Neural progenitor cell (in vitro differentiated cells): ENCODE results near the gene SLC7A9. TPM values are rescaled to one million over a fixed set of nuclear protein-coding genes. Genes with fewer than 3 reads are reported as not detected.

ENCODE experiments used
- DNase-seq: peaks from one replicate; pipeline ENCODE4 v3.0.0-alpha.2; 2016; ENCODE audit warnings: low spot score
- H2AFZ ChIP-seq: fragments of 200-600 bp; sonication (generic); replicated peaks from 2 replicates; pipeline ENCODE4 v1.6.1; 2016; ENCODE audit warnings: antibody characterized with exemption
- H3F3A ChIP-seq: fragments of 200-600 bp; sonication (generic); 2 replicates; pipeline ENCODE4 v1.6.1; 2016; ENCODE audit warnings: antibody characterized with exemption, low read depth
- H3K27ac ChIP-seq: fragments of 200-600 bp; sonication (generic); 2 replicates; pipeline ENCODE4 v1.5.1; 2016; ENCODE audit warnings: mild to moderate bottlenecking
- H3K27me3 ChIP-seq: fragments of 200-600 bp; sonication (generic); 2 replicates; pipeline ENCODE4 v1.6.1; 2016; ENCODE audit warnings: mild to moderate bottlenecking, moderate library complexity
- H3K36me3 ChIP-seq: fragments of 200-600 bp; sonication (generic); 2 replicates; pipeline ENCODE4 v1.5.1; 2016
- H3K4me1 ChIP-seq: fragments of 200-600 bp; sonication (generic); 2 replicates; pipeline ENCODE4 v1.6.1; 2016; ENCODE audit warnings: mixed run types
- H3K4me2 ChIP-seq: fragments of 200-600 bp; sonication (generic); 2 replicates; pipeline ENCODE4 v1.6.1; 2016
- H3K4me3 ChIP-seq: fragments of 200-600 bp; sonication (generic); 2 replicates; pipeline ENCODE4 v1.5.1; 2016
- H3K79me2 ChIP-seq: fragments of 200-600 bp; sonication (generic); 2 replicates; pipeline ENCODE4 v1.6.1; 2016; ENCODE audit warnings: low read depth
- H3K9ac ChIP-seq: fragments of 200-600 bp; sonication (generic); 2 replicates; pipeline ENCODE4 v1.6.1; 2016
- H3K9me3 ChIP-seq: fragments of 200-600 bp; sonication (generic); 2 replicates; pipeline ENCODE4 v1.5.1; 2016; ENCODE audit warnings: low read depth
- H4K20me1 ChIP-seq: fragments of 200-600 bp; sonication (generic); 2 replicates; pipeline ENCODE4 v1.6.1; 2016; ENCODE audit warnings: low read depth
- H3K27ac Mint-ChIP-seq: 3 replicates; pipeline ENCODE4 v1.8.0; 2021; ENCODE audit warnings: mixed read lengths
- H3K27me3 Mint-ChIP-seq: 2 replicates; pipeline ENCODE4 v1.8.0; 2022; ENCODE audit warnings: low read depth, mild to moderate bottlenecking, inconsistent platforms, moderate library complexity, mixed read lengths; ENCODE audit not compliant: insufficient read depth
- H3K36me3 Mint-ChIP-seq: 3 replicates; pipeline ENCODE4 v1.8.0; 2021; ENCODE audit warnings: mixed read lengths
- H3K4me1 Mint-ChIP-seq: 3 replicates; pipeline ENCODE4 v1.8.0; 2021; ENCODE audit warnings: mixed read lengths
- H3K4me3 Mint-ChIP-seq: 3 replicates; pipeline ENCODE4 v1.8.0; 2021; ENCODE audit warnings: mild to moderate bottlenecking, moderate library complexity, mixed read lengths
- H3K9me3 Mint-ChIP-seq: 3 replicates; pipeline ENCODE4 v1.8.0; 2020; ENCODE audit warnings: mixed read lengths
- EZH2 ChIP-seq: fragments of 200-600 bp; sonication (generic); IDR thresholded peaks from 2 replicates; pipeline ENCODE4 v1.6.1; 2017; ENCODE audit warnings: antibody characterized with exemption, mild to moderate bottlenecking, moderate library complexity
- EZH2phosphoT487 ChIP-seq: fragments of 200-600 bp; sonication (generic); IDR thresholded peaks from 2 replicates; pipeline ENCODE4 v1.6.1; 2017; ENCODE audit warnings: antibody characterized with exemption
- total RNA-seq: library from RNA; depleted of rRNA; stranded (reverse); fragments of >200 nt; gene quantifications from 2 replicates; pipeline ENCODE4 v1.2.3, GENCODE V29; 2015; ENCODE audit warnings: low replicate concordance
- TF ChIP-seq, protein P1 (sequence below): fragments of 200-600 bp; sonication (generic); IDR thresholded peaks from 2 replicates; pipeline ENCODE4 v1.5.1; 2017; ENCODE audit warnings: antibody characterized with exemption, mild to moderate bottlenecking

SLC7A9 gene
- total RNA-seq, 1 donor from 2014 or later = not detected

DNA sequence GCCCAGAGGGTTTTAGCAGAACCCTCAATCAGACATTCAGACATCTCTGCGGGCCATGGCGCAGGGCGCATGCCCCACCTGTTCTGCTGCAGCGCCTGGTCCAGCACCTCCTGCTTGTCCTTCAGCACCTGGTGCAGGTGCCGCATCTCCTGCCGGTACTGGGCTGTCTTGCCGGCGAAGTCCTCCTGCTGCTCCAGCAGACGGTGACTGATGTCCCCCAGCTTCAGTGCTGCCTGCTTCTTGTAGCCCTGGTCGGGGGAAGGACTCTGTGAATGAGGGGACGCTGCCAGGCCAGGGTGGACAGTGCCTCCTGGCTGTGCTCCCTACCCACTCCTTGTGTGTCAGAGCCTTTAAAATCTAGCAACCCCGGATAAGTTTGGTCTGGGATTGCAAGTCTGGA lies 12.2 kb upstream of the SLC7A9 start:
- no peak overlapping the region for H3K4me2 ChIP-seq
- Mint-ChIP-seq H3K9me3 (no peaks in the 10 kb centered on the region), H3K27ac (no peak overlapping the region), H3K36me3 (peaks cover 9% of the 10 kb centered on the region), H3K4me3 (no peak overlapping the region), H3K4me1 (no peaks in the 10 kb centered on the region), H3K27me3 (peaks cover 4% of the 10 kb centered on the region)
- H3K36me3 ChIP-seq = no peaks in the 10 kb centered on the region
- H3K4me3 ChIP-seq = no peak overlapping the region
- H3K4me1 ChIP-seq = no peaks in the 10 kb centered on the region
- no peaks in the 10 kb centered on the region for H3F3A ChIP-seq
- H4K20me1 ChIP-seq = no peaks in the 10 kb centered on the region
- no peak for DNase-seq
- no peak overlapping the region for H3K27ac ChIP-seq
- TF ChIP-seq EZH2 (no peak), EZH2phosphoT487 (no peak)
- TF ChIP-seq, protein P1, sequence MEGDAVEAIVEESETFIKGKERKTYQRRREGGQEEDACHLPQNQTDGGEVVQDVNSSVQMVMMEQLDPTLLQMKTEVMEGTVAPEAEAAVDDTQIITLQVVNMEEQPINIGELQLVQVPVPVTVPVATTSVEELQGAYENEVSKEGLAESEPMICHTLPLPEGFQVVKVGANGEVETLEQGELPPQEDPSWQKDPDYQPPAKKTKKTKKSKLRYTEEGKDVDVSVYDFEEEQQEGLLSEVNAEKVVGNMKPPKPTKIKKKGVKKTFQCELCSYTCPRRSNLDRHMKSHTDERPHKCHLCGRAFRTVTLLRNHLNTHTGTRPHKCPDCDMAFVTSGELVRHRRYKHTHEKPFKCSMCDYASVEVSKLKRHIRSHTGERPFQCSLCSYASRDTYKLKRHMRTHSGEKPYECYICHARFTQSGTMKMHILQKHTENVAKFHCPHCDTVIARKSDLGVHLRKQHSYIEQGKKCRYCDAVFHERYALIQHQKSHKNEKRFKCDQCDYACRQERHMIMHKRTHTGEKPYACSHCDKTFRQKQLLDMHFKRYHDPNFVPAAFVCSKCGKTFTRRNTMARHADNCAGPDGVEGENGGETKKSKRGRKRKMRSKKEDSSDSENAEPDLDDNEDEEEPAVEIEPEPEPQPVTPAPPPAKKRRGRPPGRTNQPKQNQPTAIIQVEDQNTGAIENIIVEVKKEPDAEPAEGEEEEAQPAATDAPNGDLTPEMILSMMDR = no peak
- no peaks in the 10 kb centered on the region for H3K79me2 ChIP-seq
- H2AFZ ChIP-seq = no peak overlapping the region
- no peaks in the 10 kb centered on the region for H3K27me3 ChIP-seq
- no peaks in the 10 kb centered on the region for H3K9me3 ChIP-seq
- no peak overlapping the region for H3K9ac ChIP-seq

DNA sequence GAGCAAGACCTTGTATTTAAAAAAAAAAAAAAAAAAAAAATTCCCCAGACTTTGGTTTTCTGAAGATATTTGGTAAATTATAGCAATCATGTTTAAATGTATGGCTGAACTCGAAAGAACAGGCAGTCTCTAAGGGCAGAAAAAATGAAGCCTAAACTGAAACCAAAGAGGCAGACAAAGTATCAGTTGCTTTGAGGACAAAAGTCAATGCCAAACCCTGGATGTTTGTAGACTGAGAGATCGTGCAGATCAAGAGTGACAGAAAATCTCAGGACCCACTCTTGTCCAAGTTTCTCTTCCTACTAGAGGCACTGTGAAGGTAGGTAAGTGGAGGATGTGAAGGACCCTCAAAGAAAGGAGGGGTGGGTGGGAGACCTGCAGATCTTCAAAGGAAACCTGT lies 11.1 kb upstream of the SLC7A9 start:
- DNase-seq = no peak
- H3K27ac ChIP-seq = no peak overlapping the region
- no peak overlapping the region for H2AFZ ChIP-seq
- H3K27ac Mint-ChIP-seq = no peak overlapping the region
- no peaks in the 10 kb centered on the region for H3K79me2 ChIP-seq
- H3K27me3 ChIP-seq = no peaks in the 10 kb centered on the region
- peaks cover 9% of the 10 kb centered on the region for H3K36me3 Mint-ChIP-seq
- no peaks in the 10 kb centered on the region for H3K36me3 ChIP-seq
- no peaks in the 10 kb centered on the region for H4K20me1 ChIP-seq
- no peaks in the 10 kb centered on the region for H3K9me3 Mint-ChIP-seq
- peaks cover 4% of the 10 kb centered on the region for H3K27me3 Mint-ChIP-seq
- no peak overlapping the region for H3K4me3 Mint-ChIP-seq
- no peak overlapping the region for H3K4me3 ChIP-seq
- no peaks in the 10 kb centered on the region for H3F3A ChIP-seq
- TF ChIP-seq, protein P1 = no peak
- TF ChIP-seq EZH2phosphoT487 (no peak), EZH2 (no peak)
- peaks cover 3% of the 10 kb centered on the region for H3K4me1 Mint-ChIP-seq
- H3K9ac ChIP-seq = no peak overlapping the region
- H3K4me2 ChIP-seq = no peak overlapping the region
- no peaks in the 10 kb centered on the region for H3K9me3 ChIP-seq
- H3K4me1 ChIP-seq = no peaks in the 10 kb centered on the region

DNA sequence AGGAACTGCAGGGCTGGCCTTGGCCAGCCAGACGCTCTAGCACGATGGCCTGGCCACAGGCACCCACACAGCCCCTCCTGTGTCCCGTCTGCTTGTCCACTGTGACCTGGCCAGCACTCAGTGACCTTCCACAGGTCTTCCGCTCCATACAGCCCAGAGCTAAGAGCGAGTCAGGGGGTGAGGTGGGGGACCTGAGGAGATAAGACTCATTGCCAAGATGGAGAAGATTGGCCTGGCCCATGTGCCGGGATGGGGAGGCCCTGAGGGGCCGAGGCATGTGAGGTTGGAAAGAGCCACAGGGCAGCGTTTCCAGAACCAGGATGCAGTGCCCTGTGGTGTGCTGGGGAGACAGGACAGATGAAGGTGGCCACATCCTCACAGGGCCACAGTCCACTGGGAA lies 10.2 kb upstream of the SLC7A9 start:
- Histone ChIP-seq H2AFZ (no peak overlapping the region), H3K4me1 (peaks cover 4% of the 10 kb centered on the region), H3K36me3 (no peaks in the 10 kb centered on the region), H3K4me3 (no peak overlapping the region), H3K27me3 (no peaks in the 10 kb centered on the region), H4K20me1 (no peaks in the 10 kb centered on the region), H3K4me2 (no peak overlapping the region), H3K27ac (no peak overlapping the region), H3K79me2 (no peaks in the 10 kb centered on the region), H3K9ac (no peak overlapping the region), H3F3A (no peaks in the 10 kb centered on the region), H3K9me3 (no peaks in the 10 kb centered on the region)
- no peak for TF ChIP-seq EZH2phosphoT487
- TF ChIP-seq, protein P1 = no peak
- TF ChIP-seq EZH2 = no peak
- no peaks in the 10 kb centered on the region for H3K9me3 Mint-ChIP-seq
- H3K27me3 Mint-ChIP-seq = peaks cover 4% of the 10 kb centered on the region
- H3K27ac Mint-ChIP-seq = no peak overlapping the region
- H3K4me1 Mint-ChIP-seq = peaks cover 6% of the 10 kb centered on the region
- H3K36me3 Mint-ChIP-seq = peaks cover 9% of the 10 kb centered on the region
- H3K4me3 Mint-ChIP-seq = no peak overlapping the region
- DNase-seq = no peak

DNA sequence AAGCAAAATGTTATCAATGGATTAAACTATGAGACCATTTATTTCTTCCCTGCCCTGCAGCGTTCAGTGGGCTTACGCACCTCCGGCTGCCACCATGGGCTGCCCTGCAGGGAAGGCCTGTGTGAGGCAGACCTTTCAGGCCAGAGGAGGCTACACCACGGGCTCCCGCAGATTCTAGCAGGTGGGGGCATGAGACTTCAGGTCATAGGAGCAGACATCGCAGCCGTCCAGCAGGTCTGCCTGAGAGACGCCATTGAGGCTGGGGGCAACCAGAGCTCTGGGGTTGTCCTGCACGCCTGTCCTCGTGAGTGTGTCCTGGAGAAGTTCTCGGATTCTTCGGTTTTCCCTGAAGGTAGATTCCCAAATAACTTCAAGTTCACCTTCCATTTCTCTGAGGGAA lies 9.4 kb upstream of the SLC7A9 start:
- no peak overlapping the region for H3K4me3 Mint-ChIP-seq
- H3K9ac ChIP-seq = no peak overlapping the region
- no peaks in the 10 kb centered on the region for H3F3A ChIP-seq
- H3K4me1 Mint-ChIP-seq = peaks cover 6% of the 10 kb centered on the region
- no peak for DNase-seq
- H3K4me3 ChIP-seq = no peak overlapping the region
- H3K9me3 ChIP-seq = no peaks in the 10 kb centered on the region
- peaks cover 9% of the 10 kb centered on the region for H3K36me3 Mint-ChIP-seq
- no peaks in the 10 kb centered on the region for H3K36me3 ChIP-seq
- no peak overlapping the region for H2AFZ ChIP-seq
- no peak overlapping the region for H3K27ac ChIP-seq
- no peak overlapping the region for H3K27ac Mint-ChIP-seq
- TF ChIP-seq, protein P1 = no peak
- TF ChIP-seq EZH2 (no peak), EZH2phosphoT487 (no peak)
- H3K27me3 ChIP-seq = no peaks in the 10 kb centered on the region
- no peak overlapping the region for H3K4me2 ChIP-seq
- H3K9me3 Mint-ChIP-seq = no peaks in the 10 kb centered on the region
- peaks cover 4% of the 10 kb centered on the region for H3K4me1 ChIP-seq
- no peaks in the 10 kb centered on the region for H4K20me1 ChIP-seq
- peaks cover 4% of the 10 kb centered on the region for H3K27me3 Mint-ChIP-seq
- H3K79me2 ChIP-seq = no peaks in the 10 kb centered on the region
